PC-9 (cell line): ENCODE data around the gene PDE3A. TPM values are rescaled to one million over a fixed set of nuclear protein-coding genes. Genes with fewer than 3 reads are reported as not detected.

Experiments used
- BruUV-seq: library from RNA; stranded (reverse); fragments of 400-500 nt; replicated peaks from 2 replicates; lab custom pipeline; 2021; lab: Mats Ljungman, UMichigan
- CTCF ChIA-PET: fragments of 300-600 bp; sonication (Branson Sonifier 250); formaldehyde crosslinking; loops from one replicate; lab custom pipeline; 2022; ENCODE audit warnings: antibody characterized with exemption; lab: Charles Lee
- POLR2A ChIA-PET: fragments of 300-600 bp; sonication (Branson Sonifier 250); formaldehyde crosslinking; loops from one replicate; lab custom pipeline; 2022; ENCODE audit warnings: antibody characterized with exemption; ENCODE audit not compliant: unreplicated experiment; lab: Charles Lee
- DNase-seq, 2 experiments: peaks; one replicate each; pipeline versions ENCODE4 v3.0.0 to v3.0.0-alpha.2; 2015 to 2022; ENCODE audit warnings: mixed read lengths in 1 of 2
- H2AFZ ChIP-seq: fragments of 200-600 bp; sonication (generic); 2 replicates; pipeline ENCODE4 v1.8.1; 2017; ENCODE audit warnings: antibody characterized with exemption
- H3F3A ChIP-seq: fragments of 200-600 bp; sonication (generic); 2 replicates; pipeline ENCODE4 v1.8.1; 2017; ENCODE audit warnings: antibody characterized with exemption, mild to moderate bottlenecking, low read depth; ENCODE audit not compliant: insufficient read depth
- H3K27ac ChIP-seq: fragments of 200-600 bp; sonication (generic); 2 replicates; pipeline ENCODE4 v1.6.1; 2016; ENCODE audit warnings: mixed run types
- H3K27me3 ChIP-seq: fragments of 200-600 bp; sonication (generic); 2 replicates; pipeline ENCODE4 v1.6.1; 2016; ENCODE audit warnings: low read depth, mixed run types; ENCODE audit not compliant: insufficient read depth
- H3K36me3 ChIP-seq: fragments of 200-600 bp; sonication (generic); 2 replicates; pipeline ENCODE4 v1.6.1; 2016; ENCODE audit warnings: low read depth, mixed run types
- H3K4me1 ChIP-seq: fragments of 200-600 bp; sonication (generic); replicated peaks from 2 replicates; pipeline ENCODE4 v1.6.1; 2016; ENCODE audit warnings: mixed run types; ENCODE audit not compliant: insufficient read depth
- H3K4me2 ChIP-seq: fragments of 200-600 bp; sonication (generic); 2 replicates; pipeline ENCODE4 v1.6.1; 2017; ENCODE audit warnings: mixed run types
- H3K4me3 ChIP-seq: fragments of 200-600 bp; sonication (generic); 2 replicates; pipeline ENCODE4 v1.6.1; 2016; ENCODE audit warnings: mixed run types
- H3K79me2 ChIP-seq: fragments of 200-600 bp; sonication (generic); 2 replicates; pipeline ENCODE4 v1.6.1; 2017; ENCODE audit warnings: low read depth, mixed run types
- H3K9me2 ChIP-seq: fragments of 200-600 bp; sonication (generic); 2 replicates; pipeline ENCODE4 v1.8.1; 2017; ENCODE audit warnings: mild to moderate bottlenecking; ENCODE audit not compliant: insufficient read depth
- H3K9me3 ChIP-seq: fragments of 200-600 bp; sonication (generic); 2 replicates; pipeline ENCODE4 v1.8.1; 2016; ENCODE audit warnings: low read depth; ENCODE audit not compliant: insufficient read depth
- H4K20me1 ChIP-seq: fragments of 200-600 bp; sonication (generic); 2 replicates; pipeline ENCODE4 v1.8.1; 2017; ENCODE audit not compliant: insufficient read depth
- CTCF ChIP-seq: fragments of 200-600 bp; sonication (generic); conservative IDR thresholded peaks from 2 replicates; pipeline ENCODE4 v1.6.1; 2017; ENCODE audit warnings: mixed run types, antibody characterized with exemption, mild to moderate bottlenecking, moderate library complexity
- EZH2 ChIP-seq: fragments of 200-600 bp; sonication (generic); IDR thresholded peaks from 2 replicates; pipeline ENCODE4 v1.8.0; 2017; ENCODE audit warnings: antibody characterized with exemption, low read depth
- intact Hi-C: fragments of 100-400 bp; cut with micrococcal nuclease; formaldehyde crosslinking; loops from one replicate; pipeline ENCODE4 v1.10.0; 2022; ENCODE audit not compliant: unreplicated experiment
- total RNA-seq: library from RNA; stranded (reverse); gene quantifications from 2 replicates; pipeline ENCODE4 v1.2.3, GENCODE V29; 2021

The PDE3A gene
- total RNA-seq, 1 experiment from 2014 or later: not detected

- TF ChIP-seq CTCF (no peak), EZH2 (no peak)
- Histone ChIP-seq H2AFZ (no peak overlapping the region), H3K36me3 (no peaks in the 10 kb centered on the region), H3K4me2 (no peak overlapping the region), H3K27me3 (no peaks in the 10 kb centered on the region), H3K4me1 (no peaks in the 10 kb centered on the region), H3K27ac (no peak overlapping the region), H3K9me3 (no peaks in the 10 kb centered on the region), H4K20me1 (no peaks in the 10 kb centered on the region), H3K79me2 (no peaks in the 10 kb centered on the region), H3K9me2 (no peaks in the 10 kb centered on the region), H3F3A (no peaks in the 10 kb centered on the region), H3K4me3 (no peak overlapping the region)
- POLR2A ChIA-PET: no interaction called here
- no TSS peak for BruUV-seq
- no peak for DNase-seq
- CTCF ChIA-PET: no interaction called here
- intact Hi-C loops: no loop called here
These were observed 144.9 kb downstream of the PDE3A start for GRCh38 chr12:20513189-20513588.

GRCh38 chr12:20514598-20514997 lies 146.3 kb downstream of the PDE3A start:
- CTCF ChIA-PET: interaction anchor here (0.5 kb wide), 1 partner anchor 799 kb away, joined by 3 read pairs; no protein-coding TSS in a partner anchor

GRCh38 chr12:20520532-20520931 lies 152.2 kb downstream of the PDE3A start:
- Histone ChIP-seq H3K79me2 (no peaks in the 10 kb centered on the region), H3K36me3 (no peaks in the 10 kb centered on the region), H3K9me3 (no peaks in the 10 kb centered on the region)

More at GRCh38 chr12:20514598-20514997, 146.3 kb downstream of the PDE3A start:
- H3K27ac ChIP-seq: no peak overlapping the region
- no peak overlapping the region for H3K4me2 ChIP-seq
- no TSS peak for BruUV-seq
- no peaks in the 10 kb centered on the region for H3F3A ChIP-seq
- no peak overlapping the region for H2AFZ ChIP-seq
- TF ChIP-seq EZH2 (no peak), CTCF (no peak)
- H3K9me2 ChIP-seq: no peaks in the 10 kb centered on the region
- H3K4me3 ChIP-seq: no peak overlapping the region
- DNase-seq: no peak
- H3K79me2 ChIP-seq: no peaks in the 10 kb centered on the region
- POLR2A ChIA-PET: no interaction called here
- intact Hi-C loops: no loop called here
- no peaks in the 10 kb centered on the region for H3K9me3 ChIP-seq
- H3K27me3 ChIP-seq: no peaks in the 10 kb centered on the region
- no peaks in the 10 kb centered on the region for H3K4me1 ChIP-seq
- H3K36me3 ChIP-seq: no peaks in the 10 kb centered on the region
- H4K20me1 ChIP-seq: no peaks in the 10 kb centered on the region

More at GRCh38 chr12:20520532-20520931, 152.2 kb downstream of the PDE3A start:
- Histone ChIP-seq H3K4me2 (no peak overlapping the region), H3K27me3 (0 out of 2 replicates have a peak, but pooled peaks cover 4% of the 10 kb centered on the region), H2AFZ (no peak overlapping the region), H3K27ac (no peak overlapping the region), H3K4me3 (no peak overlapping the region), H4K20me1 (no peaks in the 10 kb centered on the region), H3K4me1 (no peaks in the 10 kb centered on the region), H3F3A (no peaks in the 10 kb centered on the region), H3K9me2 (no peaks in the 10 kb centered on the region)
- TF ChIP-seq CTCF (no peak), EZH2 (no peak)
- intact Hi-C loops: no loop called here
- POLR2A ChIA-PET: no interaction called here
- CTCF ChIA-PET: no interaction called here
- no TSS peak for BruUV-seq
- DNase-seq: no peak
